Smooth muscle cell (in vitro differentiated cells): ENCODE data around the gene B3GNT9. TPM values are rescaled to one million over a fixed set of nuclear protein-coding genes. Genes with fewer than 3 reads are reported as not detected.

Experiments
- DNase-seq: peaks from one replicate; lab custom pipeline; 2025; ENCODE audit not compliant: unreplicated experiment; lab: John Stamatoyannopoulos, UW
- H2AFZ ChIP-seq: fragments of 200-600 bp; sonication (generic); 2 replicates; pipeline ENCODE4 v1.6.0; 2016; ENCODE audit warnings: antibody characterized with exemption, low read depth, mild to moderate bottlenecking
- H3F3A ChIP-seq: fragments of 200-600 bp; sonication (generic); 2 replicates; pipeline ENCODE4 v1.6.0; 2017; ENCODE audit warnings: antibody characterized with exemption, low read depth
- H3K27ac ChIP-seq: fragments of 200-600 bp; sonication (generic); 2 replicates; pipeline ENCODE4 v1.5.1; 2016; ENCODE audit warnings: low read depth, mild to moderate bottlenecking
- H3K27me3 ChIP-seq: fragments of 200-600 bp; sonication (generic); 2 replicates; pipeline ENCODE4 v1.6.1; 2016; ENCODE audit warnings: low read depth, mild to moderate bottlenecking
- H3K36me3 ChIP-seq: fragments of 200-600 bp; sonication (generic); 2 replicates; pipeline ENCODE4 v1.5.1; 2016; ENCODE audit warnings: low read depth
- H3K4me1 ChIP-seq: fragments of 200-600 bp; sonication (generic); 2 replicates; pipeline ENCODE4 v1.5.1; 2016; ENCODE audit warnings: low read depth
- H3K4me2 ChIP-seq: fragments of 200-600 bp; sonication (generic); 2 replicates; pipeline ENCODE4 v1.6.0; 2016; ENCODE audit warnings: mild to moderate bottlenecking
- H3K4me3 ChIP-seq: fragments of 200-600 bp; sonication (generic); 2 replicates; pipeline ENCODE4 v1.5.1; 2016; ENCODE audit warnings: mild to moderate bottlenecking
- H3K79me2 ChIP-seq: fragments of 200-600 bp; sonication (generic); 2 replicates; pipeline ENCODE4 v1.6.0; 2016; ENCODE audit warnings: low read depth, mild to moderate bottlenecking
- H3K9ac ChIP-seq: fragments of 200-600 bp; sonication (generic); 2 replicates; pipeline ENCODE4 v1.6.0; 2016; ENCODE audit warnings: low read depth
- H3K9me3 ChIP-seq: fragments of 200-600 bp; sonication (generic); replicated peaks from 2 replicates; pipeline ENCODE4 v1.5.1; 2016; ENCODE audit warnings: low read depth
- H4K20me1 ChIP-seq: fragments of 200-600 bp; sonication (generic); 2 replicates; pipeline ENCODE4 v1.6.0; 2016; ENCODE audit warnings: low read depth
- WGBS: methylation state at CpG from one replicate; pipeline ENCODE4 v1.1.7; 2016; ENCODE audit warnings: low lambda C conversion rate; 5-methylcytosine and 5-hydroxymethylcytosine counted together
- polyA plus RNA-seq: library from polyadenylated mRNA; unstranded; fragments of >200 nt; fragmentation: Nextera tagmentation; extraction: Ambion mirVana; gene quantifications from 2 replicates; pipeline ENCODE4 v1.2.1, GENCODE V29; 2016
- total RNA-seq: library from RNA; depleted of rRNA; stranded (reverse); fragments of >200 nt; gene quantifications from 2 replicates; pipeline ENCODE4 v1.2.3, GENCODE V29; 2014
- TF ChIP-seq, protein P1 (sequence below): fragments of 200-600 bp; sonication (generic); IDR thresholded peaks from 2 replicates; pipeline ENCODE4 v1.5.1; 2017; ENCODE audit warnings: borderline replicate concordance, mild to moderate bottlenecking, antibody characterized with exemption; ENCODE audit not compliant: insufficient read depth, poor library complexity, severe bottlenecking

The B3GNT9 gene
- total and polyA plus RNA-seq, 2 experiments from 2014 or later = 29.9 to 39.3 TPM

DNA sequence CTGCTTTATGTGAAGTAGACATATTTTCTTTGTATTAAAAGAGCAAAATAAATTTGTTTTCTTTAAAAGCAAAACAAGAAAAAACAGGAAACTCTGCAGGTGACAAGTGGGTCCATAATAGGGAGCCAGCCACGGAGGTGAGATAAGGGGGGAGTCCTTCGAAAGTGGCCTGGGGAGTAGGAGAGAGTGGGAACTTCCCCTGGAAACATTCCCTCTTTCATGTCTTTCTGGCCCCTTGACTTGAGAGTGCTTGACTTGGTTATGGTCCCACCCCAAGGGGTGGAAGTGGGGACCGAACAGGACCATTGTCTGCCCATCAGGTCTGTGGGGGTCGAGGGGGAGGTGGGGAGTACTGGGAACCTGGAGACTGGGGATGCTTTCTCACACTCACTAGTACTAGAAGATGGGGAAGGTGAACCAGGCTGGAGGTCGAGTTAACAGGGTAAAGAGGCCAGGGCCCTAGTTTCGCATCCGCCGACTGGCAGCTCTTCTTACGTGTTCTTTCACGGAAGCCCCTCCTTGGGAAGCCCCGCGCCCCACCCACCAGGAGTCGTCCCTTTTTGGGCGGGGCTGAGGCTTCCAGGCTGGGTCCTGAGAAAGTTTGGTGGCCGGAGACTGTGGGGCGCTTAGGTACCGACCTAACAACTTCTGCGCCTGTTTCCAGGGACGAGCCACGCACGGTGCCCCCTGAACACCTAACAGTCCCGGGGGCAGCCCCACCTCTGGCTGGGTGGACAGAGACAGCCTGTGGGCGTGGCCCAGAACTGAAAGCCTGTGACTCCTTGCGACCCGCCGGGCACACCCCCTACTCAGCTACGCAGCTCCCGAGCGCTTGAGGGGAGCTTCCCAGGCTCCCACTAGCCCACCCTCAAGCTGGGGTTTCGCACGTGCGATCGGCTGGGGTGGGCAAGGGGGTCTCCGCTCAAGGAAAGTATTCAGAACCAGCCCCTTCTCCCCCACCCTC, 8.1 kb upstream of the B3GNT9 start:
- DNase-seq = no peak
- no peaks in the 10 kb centered on the region for H3F3A ChIP-seq

DNA sequence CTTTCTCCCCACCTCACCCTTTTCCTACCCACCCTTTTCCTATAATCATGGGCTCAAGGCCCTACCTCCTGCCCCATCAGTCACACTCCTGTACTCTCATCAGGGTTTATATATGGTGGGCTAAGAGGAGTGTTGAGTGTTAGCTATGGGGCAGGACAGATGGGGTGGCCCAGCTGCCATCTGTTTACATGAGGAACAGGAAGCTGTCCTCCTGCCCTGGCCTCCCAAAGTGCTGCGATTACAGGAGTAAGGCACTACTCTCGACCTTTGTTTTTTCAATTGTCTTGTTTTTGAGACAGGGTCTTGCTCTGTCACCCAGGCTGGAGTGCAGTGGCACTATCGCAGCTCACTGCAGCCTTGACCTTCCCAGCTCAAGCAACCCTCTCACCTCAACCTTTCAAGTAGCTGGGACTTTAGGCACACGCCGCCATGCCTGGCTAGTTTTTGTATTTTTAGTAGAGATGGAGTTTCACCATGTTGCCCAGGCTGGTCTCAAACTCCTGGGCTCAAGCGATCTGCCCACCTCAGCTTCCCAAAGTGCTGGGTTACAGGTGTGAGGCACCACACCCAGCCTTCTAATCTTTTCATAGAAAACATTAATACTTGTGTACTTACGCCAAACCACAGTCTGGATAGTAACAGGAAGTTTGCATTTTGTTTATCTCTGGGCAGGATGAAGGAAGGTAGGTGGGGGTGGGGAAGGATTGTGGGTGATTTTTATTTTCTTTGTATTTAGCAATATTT, 7.3 kb upstream of the B3GNT9 start:
- Histone ChIP-seq H3K4me3 (no peak overlapping the region), H3K79me2 (no peaks in the 10 kb centered on the region), H3K9me3 (no peaks in the 10 kb centered on the region), H3F3A (no peaks in the 10 kb centered on the region), H3K9ac (no peak overlapping the region), H3K4me2 (no peak overlapping the region), H3K36me3 (no peaks in the 10 kb centered on the region), H3K27me3 (peaks cover 62% of the 10 kb centered on the region), H3K27ac (no peak overlapping the region), H4K20me1 (peaks cover 62% of the 10 kb centered on the region), H2AFZ (no peak overlapping the region), H3K4me1 (peaks cover 10% of the 10 kb centered on the region)
- no peak for DNase-seq
- WGBS = 78% methylated on average over 7 of the region's 7 CpGs
- TF ChIP-seq, protein P1, sequence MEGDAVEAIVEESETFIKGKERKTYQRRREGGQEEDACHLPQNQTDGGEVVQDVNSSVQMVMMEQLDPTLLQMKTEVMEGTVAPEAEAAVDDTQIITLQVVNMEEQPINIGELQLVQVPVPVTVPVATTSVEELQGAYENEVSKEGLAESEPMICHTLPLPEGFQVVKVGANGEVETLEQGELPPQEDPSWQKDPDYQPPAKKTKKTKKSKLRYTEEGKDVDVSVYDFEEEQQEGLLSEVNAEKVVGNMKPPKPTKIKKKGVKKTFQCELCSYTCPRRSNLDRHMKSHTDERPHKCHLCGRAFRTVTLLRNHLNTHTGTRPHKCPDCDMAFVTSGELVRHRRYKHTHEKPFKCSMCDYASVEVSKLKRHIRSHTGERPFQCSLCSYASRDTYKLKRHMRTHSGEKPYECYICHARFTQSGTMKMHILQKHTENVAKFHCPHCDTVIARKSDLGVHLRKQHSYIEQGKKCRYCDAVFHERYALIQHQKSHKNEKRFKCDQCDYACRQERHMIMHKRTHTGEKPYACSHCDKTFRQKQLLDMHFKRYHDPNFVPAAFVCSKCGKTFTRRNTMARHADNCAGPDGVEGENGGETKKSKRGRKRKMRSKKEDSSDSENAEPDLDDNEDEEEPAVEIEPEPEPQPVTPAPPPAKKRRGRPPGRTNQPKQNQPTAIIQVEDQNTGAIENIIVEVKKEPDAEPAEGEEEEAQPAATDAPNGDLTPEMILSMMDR = no peak

More for the DNA sequence above, 8.1 kb upstream of the B3GNT9 start:
- H3K4me1 ChIP-seq = peaks cover 17% of the 10 kb centered on the region
- H3K4me3 ChIP-seq = peak overlapping the region; percentile 92
- peak overlapping the region; percentile 96 for H3K4me2 ChIP-seq
- H3K79me2 ChIP-seq = no peaks in the 10 kb centered on the region
- TF ChIP-seq, protein P1 = no peak
- H3K27ac ChIP-seq = no peak overlapping the region
- WGBS = 6% methylated on average over 34 of the region's 34 CpGs
- H4K20me1 ChIP-seq = peaks cover 71% of the 10 kb centered on the region
- H3K36me3 ChIP-seq = no peaks in the 10 kb centered on the region
- H3K9me3 ChIP-seq = no peaks in the 10 kb centered on the region
- H3K9ac ChIP-seq = peak overlapping the region; percentile 47
- peaks cover 69% of the 10 kb centered on the region for H3K27me3 ChIP-seq
- H2AFZ ChIP-seq = peak overlapping the region; percentile 87

DNA sequence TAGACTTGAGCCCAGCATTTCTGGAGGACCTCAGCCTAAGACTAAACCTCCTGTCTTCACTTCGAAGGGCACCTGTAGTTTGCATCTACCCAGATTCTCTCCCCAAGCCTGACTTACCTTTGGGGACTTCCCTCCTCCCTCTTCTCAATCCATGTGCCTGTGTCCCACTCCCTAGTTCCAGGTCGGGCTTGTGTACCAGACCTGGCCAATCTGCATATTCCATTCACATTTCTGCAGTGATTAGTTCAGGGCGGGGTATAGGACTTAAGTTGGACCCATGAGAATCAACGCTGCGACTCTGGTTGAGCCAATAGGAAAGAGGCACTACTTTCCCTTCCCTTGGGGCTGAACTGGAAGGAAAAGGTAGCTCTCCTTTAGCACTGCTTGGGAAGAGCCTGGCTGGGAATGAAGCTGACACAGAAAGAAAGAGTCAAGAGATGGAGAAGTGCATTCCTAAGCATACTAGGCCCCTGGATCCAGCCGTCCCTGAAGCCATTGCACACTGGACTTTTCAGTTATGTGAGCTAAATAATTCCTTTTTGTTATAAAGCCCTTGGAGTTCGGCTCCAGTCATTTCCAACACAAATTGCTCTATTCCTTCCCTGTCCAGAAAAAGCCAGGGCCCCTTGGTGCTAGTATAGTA, 6.4 kb upstream of the B3GNT9 start:
- Histone ChIP-seq H2AFZ (no peak overlapping the region), H3K79me2 (no peaks in the 10 kb centered on the region), H3K27ac (no peak overlapping the region), H3K27me3 (peaks cover 53% of the 10 kb centered on the region), H3K36me3 (no peaks in the 10 kb centered on the region), H4K20me1 (peaks cover 54% of the 10 kb centered on the region), H3F3A (no peaks in the 10 kb centered on the region), H3K9me3 (no peaks in the 10 kb centered on the region), H3K4me1 (peaks cover 6% of the 10 kb centered on the region), H3K4me3 (no peak overlapping the region), H3K9ac (no peak overlapping the region), H3K4me2 (no peak overlapping the region)
- DNase-seq = no peak
- WGBS = 67% methylated on average over 7 of the region's 7 CpGs
- TF ChIP-seq, protein P1 = no peak
